Endothelial cell of umbilical vein (primary cell): ENCODE results near the gene KRT79. TPM values are rescaled to one million over a fixed set of nuclear protein-coding genes. Genes with fewer than 3 reads are reported as not detected.
"Not testable (repeated sequence)": the region's sequence is repeated elsewhere in the genome, so short reads cannot be mapped to it uniquely, and the experiment has no call there.

ENCODE experiments used
- BruUV-seq: library from RNA; stranded (reverse); fragments of 400-500 nt; replicated peaks from 2 replicates; lab custom pipeline; 2021; lab: Mats Ljungman, UMichigan
- CTCF ChIA-PET: fragments of 300-600, 350-600 bp; sonication (Branson Sonifier 250); formaldehyde crosslinking; loops from one replicate; lab custom pipeline; 2021; ENCODE audit warnings: antibody characterized with exemption, inconsistent platforms; lab: Charles Lee
- POLR2A ChIA-PET: fragments of 300-600, 350-600 bp; sonication (Branson Sonifier 250); formaldehyde crosslinking; loops from one replicate; lab custom pipeline; 2021; ENCODE audit warnings: antibody characterized with exemption, inconsistent platforms; lab: Charles Lee
- DNase-seq: peaks from one replicate; pipeline ENCODE4 v3.0.0-alpha.2; 2011; ENCODE audit warnings: low read depth, low spot score
- FAIRE-seq: peaks from 2 replicates; lab custom pipeline; 2011; peaks lifted over from hg19 to GRCh38; lab: Jason Lieb, UNC
- H2AFZ ChIP-seq: 2 replicates; pipeline ENCODE4 v1.6.0; 2012; ENCODE audit warnings: low read depth, low read length, control low read depth, inconsistent platforms
- H3K27ac ChIP-seq: 2 replicates; pipeline ENCODE4 v1.5.1; 2011; ENCODE audit warnings: low read depth, mild to moderate bottlenecking, control low read depth, low read length, moderate library complexity; ENCODE audit not compliant: insufficient read depth
- H3K27me3 ChIP-seq, 2 experiments: 2 replicates each; pipeline versions ENCODE4 v1.6.0 to v1.6.1; 2011; ENCODE audit warnings: low read length in 2 of 2, mixed read lengths in 1 of 2; ENCODE audit not compliant: control insufficient read depth in 2 of 2, insufficient read depth in 2 of 2
- H3K36me3 ChIP-seq, 2 experiments: 2 replicates in 1 of 2; 3 replicates in 1 of 2; pipeline ENCODE4 v1.5.1; 2011; ENCODE audit warnings: low read length in 2 of 2, mild to moderate bottlenecking in 1 of 2, moderate library complexity in 1 of 2; ENCODE audit not compliant: control insufficient read depth in 2 of 2, insufficient read depth in 2 of 2; ENCODE audit errors: extremely low read depth in 1 of 2
- H3K4me1 ChIP-seq: 3 replicates; pipeline ENCODE4 v1.5.1; 2011; ENCODE audit warnings: mild to moderate bottlenecking, low read length; ENCODE audit not compliant: control insufficient read depth, insufficient read depth; ENCODE audit errors: extremely low read depth
- H3K4me2 ChIP-seq: 2 replicates; pipeline ENCODE4 v1.6.1; 2011; ENCODE audit warnings: low read length, control low read depth, mixed read lengths; ENCODE audit not compliant: insufficient read depth
- H3K4me3 ChIP-seq, 3 experiments: fragments of 200-600 bp in 1 of 3; sonication (generic), shearing (Covaris generic) in 1 of 3; replicated peaks in 1 of 3; 2 replicates each; pipeline ENCODE4 v1.5.1; 2011 to 2016; ENCODE audit warnings: control low read depth in 3 of 3, low read length in 3 of 3, mild to moderate bottlenecking in 2 of 3, inconsistent platforms in 1 of 3, low read depth in 1 of 3, moderate library complexity in 1 of 3; ENCODE audit not compliant: insufficient read depth in 1 of 3
- H3K79me2 ChIP-seq: 2 replicates; pipeline ENCODE4 v1.6.0; 2012; ENCODE audit warnings: low read length, inconsistent platforms; ENCODE audit not compliant: control insufficient read depth, insufficient read depth
- H3K9ac ChIP-seq: replicated peaks from 2 replicates; pipeline ENCODE3; 2011; ENCODE audit warnings: low read length, control low read depth; ENCODE audit not compliant: insufficient read depth; ENCODE audit errors: extremely low read depth
- H3K9me1 ChIP-seq: replicated peaks from 3 replicates; pipeline ENCODE4 v1.6.0; 2011; ENCODE audit warnings: mild to moderate bottlenecking, low read length; ENCODE audit not compliant: control insufficient read depth, insufficient read depth; ENCODE audit errors: extremely low read depth
- H3K9me3 ChIP-seq: replicated peaks from 2 replicates; pipeline ENCODE4 v1.5.1; 2012; ENCODE audit warnings: low read length, inconsistent platforms; ENCODE audit not compliant: control insufficient read depth, insufficient read depth
- H4K20me1 ChIP-seq: replicated peaks from 2 replicates; pipeline ENCODE3; 2011; ENCODE audit warnings: mild to moderate bottlenecking, low read length; ENCODE audit not compliant: control insufficient read depth, insufficient read depth; ENCODE audit errors: extremely low read depth
- CTCF ChIP-seq, 2 donors: IDR thresholded peaks; 1 replicate in 1 of 2; 2 replicates in 1 of 2; pipeline ENCODE4 v1.5.1; 2011; ENCODE audit warnings: low read length in 2 of 2, mild to moderate bottlenecking in 2 of 2, moderate library complexity in 2 of 2, control low read depth in 1 of 2, inconsistent platforms in 1 of 2, low read depth in 1 of 2; ENCODE audit not compliant: insufficient read depth in 1 of 2; ENCODE audit errors: extremely low read depth in 1 of 2
- EZH2 ChIP-seq: IDR thresholded peaks from 2 replicates; pipeline ENCODE4 v1.6.1; 2012; ENCODE audit warnings: borderline replicate concordance, low read depth, mild to moderate bottlenecking, moderate library complexity, low read length, inconsistent platforms; ENCODE audit not compliant: severe bottlenecking
- FOS ChIP-seq: IDR thresholded peaks from 2 replicates; pipeline ENCODE4 v1.6.1; 2011; ENCODE audit warnings: mild to moderate bottlenecking, low read length, moderate library complexity, borderline replicate concordance; ENCODE audit not compliant: insufficient read depth
- GATA2 ChIP-seq: IDR thresholded peaks from 2 replicates; pipeline ENCODE4 v1.7.0; 2011; ENCODE audit warnings: low read depth, mild to moderate bottlenecking, moderate library complexity, mixed read lengths, low read length; ENCODE audit not compliant: insufficient read length, insufficient read depth
- JUN ChIP-seq: IDR thresholded peaks from 2 replicates; pipeline ENCODE4 v1.6.1; 2011; ENCODE audit warnings: borderline replicate concordance, low read depth; ENCODE audit not compliant: insufficient read length, insufficient read depth
- MAX ChIP-seq: IDR thresholded peaks from 2 replicates; pipeline ENCODE4 v1.6.1; 2011; ENCODE audit not compliant: insufficient read depth, insufficient read length
- MYC ChIP-seq: IDR thresholded peaks from one replicate; pipeline ENCODE4 v1.6.1; 2011; ENCODE audit warnings: mild to moderate bottlenecking, low read depth, low read length
- POLR2A ChIP-seq: IDR thresholded peaks from 2 replicates; pipeline ENCODE4 v1.6.1; 2012; ENCODE audit warnings: low read depth, mild to moderate bottlenecking, control low read depth, low read length
- POLR2AphosphoS5 ChIP-seq: IDR thresholded peaks from 2 replicates; pipeline ENCODE4 v1.6.1; 2012; ENCODE audit warnings: low read depth, mild to moderate bottlenecking, control low read depth, low read length, moderate library complexity; ENCODE audit not compliant: insufficient read depth
- dilution Hi-C: fragments of 300-500 bp; cut with MboI; formaldehyde crosslinking; loops from one replicate; pipeline ENCODE4 v1.15.0; 2019; ENCODE audit warnings: low sequenced_read_pairs; ENCODE audit not compliant: extremely low pct_ligation_motif_present
- intact Hi-C: fragments of 100-400 bp; cut with micrococcal nuclease; formaldehyde crosslinking; loops from one replicate; pipeline ENCODE4 v1.10.0; 2022
- polyA plus RNA-seq, 4 experiments: library from polyadenylated mRNA; depleted of rRNA in 3 of 4; stranded (reverse) in 3 of 4; unstranded in 1 of 4; fragments of >200 nt; gene quantifications; 2 replicates each; pipeline versions ENCODE4 v1.2.1 to v1.2.3, GENCODE V29; 2011 to 2012; ENCODE audit warnings: missing spikeins in 1 of 4
- total RNA-seq: library from RNA; stranded (reverse); gene quantifications from 2 replicates; pipeline ENCODE4 v1.2.3, GENCODE V29; 2021

KRT79 gene
- total and polyA plus RNA-seq, 2 donors (not counting 3 experiments of a cell fraction or from before 2014, with no cell fraction given): not detected

GRCh38 chr12:52856787-52857186 lies 22.7 kb upstream of the KRT79 start:
- Histone ChIP-seq H3K9me3 (no peaks in the 10 kb centered on the region), H3K4me3 (no peak overlapping the region), H3K36me3 (no peaks in the 10 kb centered on the region), H3K4me1 (no peaks in the 10 kb centered on the region), H2AFZ (no peak overlapping the region), H3K4me2 (no peak overlapping the region), H4K20me1 (no peaks in the 10 kb centered on the region), H3K27ac (no peak overlapping the region), H3K9ac (no peak overlapping the region), H3K79me2 (no peaks in the 10 kb centered on the region), H3K9me1 (no peaks in the 10 kb centered on the region), H3K27me3 (peaks cover 2 to 5% of the 10 kb centered on the region in 2 experiments)
- dilution Hi-C loops: no loop called here
- DNase-seq (no peak), FAIRE-seq (no peak)
- ChIA-PET POLR2A (no interaction called here), CTCF (interaction anchor here (1.7 kb wide), 2 partner anchors 9 to 14 kb away, joined by 4 to 8 read pairs; no protein-coding TSS in a partner anchor)
- intact Hi-C loops: no loop called here
- no TSS peak for BruUV-seq
- TF ChIP-seq POLR2A: no peak
- TF ChIP-seq MYC: no peak
- TF ChIP-seq GATA2: no peak
- TF ChIP-seq POLR2AphosphoS5: no peak
- no peak for TF ChIP-seq EZH2
- no peak for TF ChIP-seq MAX
- TF ChIP-seq FOS: no peak
- TF ChIP-seq JUN: no peak
- TF ChIP-seq CTCF (IDR thresholded peaks at IDR 0.05; ENCODE audit: extremely low read depth in 1 of 2, insufficient read depth in 1 of 2, low read depth in 1 of 2, low read length in 2 of 2): no peak

- intact Hi-C loops, H4K20me1 ChIP-seq, H2AFZ ChIP-seq, H3K9me1 ChIP-seq, BruUV-seq, H3K9ac ChIP-seq, H3K36me3 ChIP-seq, H3K4me2 ChIP-seq, H3K4me3 ChIP-seq, FAIRE-seq, H3K4me1 ChIP-seq, POLR2A ChIA-PET, dilution Hi-C loops, H3K27me3 ChIP-seq, DNase-seq, H3K27ac ChIP-seq, H3K9me3 ChIP-seq, H3K79me2 ChIP-seq: not testable (repeated sequence)
- CTCF ChIA-PET: interaction anchor here (1.2 to 1.7 kb wide), 3 partner anchors 9 to 15 kb away, joined by 3 to 8 read pairs (median 4); no protein-coding TSS in a partner anchor
Observed at GRCh38 chr12:52856077-52856476, 22.0 kb upstream of the KRT79 start.
